ENCODE results near the gene CABP4.

CABP4 gene

DNA sequence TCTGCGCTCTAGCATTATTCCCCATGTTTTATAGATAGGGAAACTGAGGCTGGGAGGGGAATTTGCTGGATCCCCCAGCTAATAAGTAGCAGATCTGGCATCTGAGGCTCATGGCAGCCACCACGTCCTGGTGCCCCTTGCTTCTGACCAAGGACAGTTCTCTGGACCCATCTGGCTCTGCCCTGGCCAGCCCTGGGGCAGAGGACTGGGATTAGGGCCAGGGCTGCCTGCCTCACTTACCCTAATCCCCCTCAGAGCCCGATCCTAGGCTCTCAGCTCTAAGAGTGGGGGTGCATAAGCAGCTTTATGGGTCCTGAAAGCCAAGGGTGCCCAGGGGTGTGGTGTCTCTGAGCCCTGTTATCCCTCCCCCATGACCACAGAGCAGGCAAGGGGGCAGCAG, at the start of gene CABP4:
Gene CABP4, plus strand, starts transcription at position 301 of the 400 bp plus-strand sequence. Its CDS starts 70 bp downstream, at position 371.
- no peak for DNase-seq

DNA sequence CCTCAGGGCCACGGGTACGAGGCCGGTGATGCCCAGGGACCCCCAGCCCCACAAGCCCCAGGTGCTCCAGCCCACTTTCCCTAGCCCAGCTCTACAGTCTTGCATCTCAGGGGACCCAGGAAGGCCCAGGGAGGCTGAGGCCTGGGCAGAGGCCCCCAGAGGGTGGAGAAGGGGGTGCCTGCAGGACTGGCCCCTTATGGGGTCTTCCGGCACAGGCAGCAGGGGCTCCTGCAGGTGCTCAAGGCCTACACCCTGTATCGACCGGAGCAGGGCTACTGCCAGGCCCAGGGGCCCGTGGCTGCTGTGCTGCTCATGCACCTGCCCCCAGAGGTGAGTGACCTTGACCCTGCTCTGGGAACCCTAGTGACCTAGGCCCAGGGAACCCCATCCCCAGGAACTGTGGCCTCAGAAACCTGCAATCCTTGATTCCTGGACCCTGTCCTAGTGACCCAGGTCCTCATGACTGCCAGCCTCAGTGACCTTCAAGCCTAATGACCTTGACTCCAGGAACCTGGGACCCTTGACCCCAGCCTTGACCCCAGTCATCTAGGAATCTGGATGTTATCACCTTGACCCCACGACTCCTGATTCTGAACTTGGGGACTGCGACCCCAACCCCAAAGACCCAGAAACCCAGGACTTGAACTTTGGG, 49.3 kb upstream of the CABP4 start:
- DNase-seq: no peak

DNA sequence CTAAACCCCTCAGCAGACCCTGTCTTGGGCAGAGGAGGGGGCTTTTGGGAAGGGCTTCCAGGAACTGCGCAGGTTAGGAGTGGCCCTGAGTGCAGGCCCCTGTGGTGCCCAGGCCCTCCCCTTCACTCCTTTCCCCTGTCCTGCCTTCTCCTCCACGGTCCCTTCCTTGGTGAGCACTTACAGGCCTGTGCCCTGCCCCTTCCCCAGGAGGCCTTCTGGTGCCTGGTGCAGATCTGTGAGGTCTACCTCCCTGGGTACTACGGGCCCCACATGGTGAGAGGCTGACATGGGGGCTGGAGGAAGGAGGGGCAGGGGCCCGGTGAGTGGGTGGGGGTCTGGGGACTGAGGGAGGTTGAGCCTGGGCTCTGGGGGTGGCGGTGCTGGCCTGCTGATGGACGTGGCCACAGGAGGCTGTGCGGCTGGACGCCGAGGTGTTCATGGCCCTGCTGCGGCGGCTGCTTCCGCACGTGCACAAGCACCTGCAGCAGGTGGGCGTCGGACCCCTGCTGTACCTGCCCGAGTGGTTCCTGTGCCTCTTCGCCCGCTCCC, 48.7 kb upstream of the CABP4 start:
- DNase-seq: no peak

DNA sequence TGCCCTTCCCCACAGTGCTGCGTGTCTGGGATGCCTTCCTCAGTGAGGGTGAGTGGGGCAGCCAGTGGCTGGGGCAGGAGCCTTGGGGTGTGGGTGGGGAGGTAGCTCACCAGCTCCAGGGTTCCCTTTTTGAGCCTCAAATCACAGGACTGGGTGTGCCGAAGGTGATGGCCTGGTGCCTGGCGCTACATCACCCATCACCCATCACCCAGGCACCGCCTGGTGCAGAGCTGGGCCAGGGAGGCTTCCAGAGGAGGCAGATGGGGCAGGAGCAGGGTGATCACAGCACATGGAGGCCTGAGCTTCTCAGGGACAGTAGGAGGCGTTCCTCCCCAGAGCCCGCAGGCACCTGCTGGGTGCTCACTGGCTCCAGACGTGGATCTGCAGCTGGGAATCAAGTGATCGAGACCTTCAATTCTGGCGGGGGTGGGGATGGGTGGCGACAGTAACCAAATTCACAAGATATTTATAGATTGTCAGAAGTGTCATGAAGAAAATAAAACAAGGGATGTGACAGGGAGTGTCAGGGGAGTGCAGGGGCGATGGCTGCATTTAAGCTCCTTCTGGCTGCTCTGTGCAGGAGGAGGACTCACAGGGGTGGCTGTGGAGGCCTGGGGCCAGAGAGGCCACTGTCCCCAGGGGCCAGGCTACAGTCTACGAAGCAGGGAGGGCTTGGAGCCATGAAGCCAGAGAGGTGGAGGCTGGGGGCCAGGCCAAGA, 48.0 kb upstream of the CABP4 start:
- DNase-seq: no peak

DNA sequence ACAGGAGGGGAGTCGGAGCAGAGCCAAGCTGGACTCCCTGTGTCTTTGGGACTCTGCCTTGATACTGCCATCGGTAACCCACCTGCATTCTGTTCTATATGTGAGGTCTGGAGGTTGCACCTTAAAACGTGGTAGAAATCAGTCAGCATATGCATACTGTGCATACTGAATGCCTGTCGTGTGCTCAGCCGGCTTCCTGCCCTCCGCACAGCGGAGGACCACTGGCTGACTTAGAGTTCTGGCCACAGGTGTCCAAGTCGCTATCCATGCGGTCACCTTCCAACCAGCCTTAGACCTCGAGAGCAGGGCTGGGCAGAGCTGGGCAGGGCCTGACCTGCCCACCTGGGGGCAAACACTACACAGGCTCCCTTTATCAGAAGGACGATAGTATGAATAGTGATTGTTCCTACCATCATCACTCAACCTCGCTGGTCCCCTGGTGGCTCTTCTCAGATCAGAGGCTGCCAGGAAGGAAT, 47.4 kb upstream of the CABP4 start:
- no peak for DNase-seq

DNA sequence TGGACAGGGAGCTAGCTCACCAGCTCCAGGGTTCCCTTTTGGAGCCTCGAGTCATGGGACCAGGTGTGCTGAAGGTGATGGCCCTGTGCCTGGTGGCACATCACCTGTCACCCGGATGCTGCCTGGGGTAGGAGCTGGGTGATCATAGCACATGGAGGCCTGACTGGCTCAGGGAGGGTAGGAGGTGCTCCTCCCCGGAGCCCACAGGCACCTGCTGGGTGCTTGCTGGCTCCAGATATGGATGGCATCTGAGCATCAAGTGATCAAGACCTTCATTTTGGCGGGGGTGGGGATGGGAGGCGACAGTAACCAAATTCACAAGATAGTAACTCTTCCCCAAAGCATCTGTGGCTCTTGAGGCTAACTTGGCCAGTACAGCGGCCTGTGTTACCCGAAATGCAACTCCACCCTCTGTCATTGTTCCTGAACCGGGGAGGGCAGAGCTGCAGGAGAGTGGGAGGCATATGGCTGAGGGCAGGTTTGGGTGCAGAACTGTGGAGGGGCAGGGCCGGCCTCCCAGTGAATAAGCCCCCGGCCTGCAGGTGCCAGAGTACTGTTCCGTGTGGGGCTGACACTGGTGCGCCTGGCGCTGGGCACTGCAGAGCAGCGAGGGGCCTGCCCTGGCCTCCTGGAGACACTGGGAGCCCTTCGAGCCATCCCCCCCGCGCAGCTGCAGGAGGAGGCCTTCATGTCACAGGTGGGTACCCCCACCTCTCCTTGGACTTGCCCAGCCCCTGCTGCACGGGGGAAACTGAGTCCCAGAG, 46.5 kb upstream of the CABP4 start:
- DNase-seq: no peak

DNA sequence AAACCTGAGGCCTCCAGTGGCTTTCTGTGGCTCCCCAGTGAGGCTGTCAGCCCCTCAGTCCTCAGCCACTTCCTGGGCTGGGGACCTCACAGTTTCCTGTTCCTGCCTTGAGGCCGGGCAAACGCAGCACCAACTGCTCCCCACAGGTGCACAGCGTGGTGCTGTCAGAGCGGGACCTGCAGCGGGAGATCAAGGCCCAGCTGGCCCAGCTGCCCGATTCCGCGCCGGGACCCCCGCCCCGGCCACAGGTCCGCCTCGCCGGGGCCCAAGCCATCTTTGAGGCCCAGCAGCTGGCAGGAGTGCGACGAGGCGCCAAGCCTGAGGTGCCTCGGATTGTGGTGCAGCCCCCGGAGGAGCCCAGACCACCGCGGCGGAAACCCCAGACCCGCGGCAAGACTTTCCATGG, 45.9 kb upstream of the CABP4 start:
- no peak for DNase-seq

DNA sequence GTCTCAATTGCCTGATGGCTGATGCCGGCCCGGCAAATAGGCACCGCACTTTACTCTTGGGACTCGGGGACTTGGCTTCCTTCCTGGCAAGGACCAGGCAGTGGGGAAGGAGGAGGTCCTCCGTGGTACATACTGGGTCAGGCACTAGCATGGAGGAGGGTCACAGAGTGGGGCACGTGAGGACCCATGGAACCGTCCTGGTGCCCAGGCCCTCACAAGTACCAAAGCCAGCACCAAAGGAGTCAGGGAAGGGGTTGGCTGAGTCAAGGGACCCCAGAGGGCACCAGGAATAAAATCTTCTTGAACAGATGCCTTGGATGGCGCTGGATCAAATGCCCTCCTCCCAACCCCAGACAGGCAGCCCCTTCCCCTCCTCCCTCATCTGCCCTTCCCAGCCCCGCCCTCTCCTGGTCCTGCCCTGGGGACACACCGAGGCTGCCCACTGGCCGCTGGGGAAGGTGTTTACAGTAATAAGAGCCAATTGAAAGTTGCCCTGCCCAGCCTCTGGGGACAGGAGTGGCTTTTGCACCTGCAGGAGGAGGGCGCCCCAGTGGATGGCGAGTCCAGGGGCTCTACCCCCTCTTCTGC, 45.3 kb upstream of the CABP4 start:
- no peak for DNase-seq

DNA sequence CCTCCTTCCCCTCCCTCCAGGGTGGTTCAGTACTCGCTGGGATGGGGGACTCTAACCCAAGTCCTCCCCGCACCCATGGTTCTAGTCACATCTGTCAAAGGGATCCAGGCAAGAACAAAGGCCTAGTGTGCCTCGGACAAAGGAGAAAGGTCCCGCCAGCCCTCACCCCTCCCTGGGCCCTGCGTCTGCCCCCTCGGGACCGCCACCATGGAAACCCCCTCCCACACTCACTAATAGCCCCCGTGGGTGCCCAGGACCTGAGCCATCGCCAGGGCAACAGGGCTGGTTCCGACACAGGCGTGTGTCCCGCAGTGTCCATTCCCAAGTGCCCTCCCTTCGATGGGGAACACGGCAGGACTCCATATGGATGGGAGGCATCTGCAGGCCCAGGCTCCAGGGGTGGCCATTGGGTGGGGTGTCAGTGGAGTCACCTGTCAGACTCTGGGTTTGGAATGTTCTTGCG, 44.8 kb upstream of the CABP4 start:
- DNase-seq: no peak

DNA sequence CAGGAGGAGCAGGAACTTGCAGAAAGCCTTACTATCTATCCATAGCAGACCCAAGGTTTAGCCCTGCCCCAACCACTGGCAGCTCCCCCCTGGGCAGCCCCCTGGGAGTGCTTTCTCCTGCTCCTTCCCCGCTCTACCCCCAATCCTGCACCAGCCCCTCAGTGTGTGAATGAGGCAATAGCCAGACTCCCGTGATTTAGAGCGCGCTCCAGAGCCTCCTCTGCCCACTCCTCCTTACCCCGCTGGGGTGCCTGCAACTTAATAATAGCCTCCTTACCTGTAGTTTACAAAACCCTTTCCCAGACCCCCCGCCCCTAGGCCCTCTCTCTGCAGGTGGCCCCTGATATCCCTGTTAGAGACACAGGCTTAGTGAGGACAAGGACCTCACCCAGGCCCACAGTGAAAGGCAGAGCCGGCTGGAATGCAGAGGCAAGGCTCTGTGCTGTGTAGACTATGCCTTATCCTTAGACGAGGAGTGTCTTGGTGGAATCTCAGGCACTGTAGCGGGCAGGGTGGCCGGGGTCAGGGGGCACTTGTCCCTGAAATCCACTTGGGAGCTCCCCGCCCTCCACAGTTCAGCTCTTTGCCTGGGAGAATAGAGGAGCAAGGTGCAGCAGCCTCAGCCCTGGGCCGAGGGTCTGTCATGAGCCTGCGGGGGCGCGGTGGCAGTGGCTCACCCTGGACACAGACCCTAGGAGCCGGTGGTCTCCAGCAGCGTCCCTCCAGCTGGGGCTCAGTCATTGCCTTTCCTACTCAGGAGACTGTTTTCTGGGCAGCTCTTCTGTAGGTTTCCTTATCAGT, 44.0 kb upstream of the CABP4 start:
- DNase-seq: no peak

DNA sequence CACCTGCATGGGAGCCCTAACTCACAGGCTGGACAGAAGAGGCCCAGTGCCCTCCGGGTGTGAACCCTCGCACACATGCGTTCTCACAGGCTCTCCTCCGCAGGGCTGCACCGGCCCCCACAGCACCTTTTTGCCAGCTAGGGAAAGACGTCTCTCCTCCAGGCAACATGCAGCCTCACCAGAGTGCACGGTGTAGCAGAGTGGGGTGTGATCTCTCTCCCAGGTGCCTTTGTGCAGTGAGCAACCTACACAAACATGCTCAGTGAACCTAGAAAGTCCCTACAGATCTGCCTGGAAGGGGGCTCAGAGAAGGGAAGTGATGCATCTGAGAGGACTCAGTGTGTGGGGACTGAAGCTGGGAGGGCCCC, 43.4 kb upstream of the CABP4 start:
- no peak for DNase-seq

DNA sequence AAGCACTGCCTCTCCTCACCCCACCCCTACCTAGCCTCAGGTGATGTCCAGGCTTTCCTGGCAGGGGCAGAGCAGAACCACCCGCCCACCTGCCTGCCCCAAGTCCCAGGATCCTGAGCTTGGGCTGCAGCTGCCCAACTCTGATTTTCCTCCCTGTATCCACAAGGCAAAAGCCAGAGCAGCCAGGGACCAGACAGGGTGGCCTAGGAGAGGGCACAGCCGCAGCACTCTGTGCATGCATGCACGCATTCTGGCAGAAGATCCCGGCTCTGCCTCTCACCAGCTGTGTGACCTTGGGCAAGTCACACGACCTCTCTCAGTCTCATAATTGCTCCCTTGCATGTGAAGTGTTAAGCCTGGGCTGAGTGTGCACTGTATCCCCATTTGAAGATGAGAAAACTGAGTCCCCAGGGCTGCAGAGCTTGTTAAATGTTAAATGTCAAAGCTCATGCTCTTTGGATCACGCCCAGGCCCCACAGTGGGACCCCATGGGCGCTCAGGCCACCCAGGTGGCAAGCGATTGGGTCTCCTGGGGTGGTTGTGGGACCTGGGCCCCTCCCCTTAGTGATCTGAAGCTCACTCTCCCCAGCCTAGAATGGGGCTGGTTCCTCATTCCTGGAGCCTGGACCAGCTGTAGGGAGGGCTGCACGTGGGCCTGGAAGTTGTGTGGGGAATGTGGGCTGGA, 42.5 kb upstream of the CABP4 start:
- DNase-seq: no peak

DNA sequence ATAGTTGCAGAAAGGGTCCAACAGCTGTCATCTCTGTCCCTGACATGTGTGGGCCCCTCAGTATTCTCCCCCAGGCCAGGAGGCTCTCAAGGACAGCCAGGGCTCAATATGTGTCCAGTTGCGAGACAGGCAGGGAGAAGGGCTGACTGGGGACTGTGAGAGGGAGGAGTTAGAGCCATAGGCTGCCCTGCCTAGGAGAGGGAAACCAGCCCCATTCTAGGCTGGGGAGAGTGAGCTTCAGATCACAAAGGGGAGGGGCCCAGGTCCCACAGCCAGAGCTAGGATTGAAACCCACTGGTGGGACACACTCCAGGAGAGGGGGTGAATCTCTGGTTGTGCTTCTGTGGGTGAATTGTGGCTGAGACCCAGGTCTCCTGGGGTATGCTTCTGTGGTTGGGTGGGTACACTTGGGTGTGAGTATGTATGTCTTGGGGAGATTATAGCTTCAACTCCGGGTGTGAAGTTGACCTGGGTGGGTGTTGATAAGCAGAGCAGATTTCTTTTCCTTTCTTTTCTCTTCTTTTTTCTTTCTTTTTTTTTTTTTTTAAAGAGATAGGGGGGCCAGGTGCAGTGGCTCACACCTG, 41.8 kb upstream of the CABP4 start:
- DNase-seq: no peak

DNA sequence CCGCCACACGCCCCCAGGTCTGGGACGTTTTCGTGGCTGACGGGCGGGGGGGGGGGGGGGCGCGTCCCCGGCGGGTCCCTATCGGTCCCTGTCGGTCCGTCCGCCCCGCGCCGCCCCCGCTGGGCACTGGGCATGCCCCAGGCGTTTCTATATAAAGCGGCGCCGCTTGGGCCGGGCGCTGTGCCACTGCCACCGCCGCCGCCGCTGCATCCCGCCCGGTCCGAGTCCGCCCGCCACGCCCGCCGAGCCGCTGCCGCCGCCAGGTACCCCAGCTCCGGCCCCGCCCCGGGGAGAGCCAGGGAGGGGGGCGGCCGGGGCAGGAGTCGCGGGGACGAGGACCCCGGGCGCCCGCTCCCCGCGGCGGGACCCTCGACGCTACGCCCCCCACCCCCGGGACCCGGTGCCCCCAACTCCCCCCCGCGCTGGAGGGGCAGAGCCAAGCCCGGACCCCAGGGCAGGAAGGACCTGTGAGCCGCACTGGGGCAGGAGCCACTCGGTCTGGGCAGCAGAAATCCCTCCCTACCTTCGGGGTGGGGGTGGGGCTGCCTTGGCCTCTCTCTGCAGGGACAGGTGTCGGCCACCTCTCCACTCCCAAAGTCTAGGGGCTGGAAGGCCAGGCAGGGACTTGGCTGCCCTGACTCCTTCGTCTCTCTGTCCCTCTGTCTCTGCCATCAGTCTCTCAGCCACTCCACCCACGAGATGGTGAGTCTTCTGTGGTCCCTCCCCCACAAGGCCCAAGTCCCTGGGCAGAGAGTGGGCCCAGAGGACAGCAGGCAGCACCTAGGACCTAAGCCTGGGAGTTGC, 39.5 kb upstream of the CABP4 start, which contains the start of gene CARNS1:
Gene CARNS1, plus strand, starts transcription at position 178 of the 804 bp plus-strand sequence. Its CDS starts 522 bp downstream, at position 700.
- DNase-seq: peak; percentile 18

DNA sequence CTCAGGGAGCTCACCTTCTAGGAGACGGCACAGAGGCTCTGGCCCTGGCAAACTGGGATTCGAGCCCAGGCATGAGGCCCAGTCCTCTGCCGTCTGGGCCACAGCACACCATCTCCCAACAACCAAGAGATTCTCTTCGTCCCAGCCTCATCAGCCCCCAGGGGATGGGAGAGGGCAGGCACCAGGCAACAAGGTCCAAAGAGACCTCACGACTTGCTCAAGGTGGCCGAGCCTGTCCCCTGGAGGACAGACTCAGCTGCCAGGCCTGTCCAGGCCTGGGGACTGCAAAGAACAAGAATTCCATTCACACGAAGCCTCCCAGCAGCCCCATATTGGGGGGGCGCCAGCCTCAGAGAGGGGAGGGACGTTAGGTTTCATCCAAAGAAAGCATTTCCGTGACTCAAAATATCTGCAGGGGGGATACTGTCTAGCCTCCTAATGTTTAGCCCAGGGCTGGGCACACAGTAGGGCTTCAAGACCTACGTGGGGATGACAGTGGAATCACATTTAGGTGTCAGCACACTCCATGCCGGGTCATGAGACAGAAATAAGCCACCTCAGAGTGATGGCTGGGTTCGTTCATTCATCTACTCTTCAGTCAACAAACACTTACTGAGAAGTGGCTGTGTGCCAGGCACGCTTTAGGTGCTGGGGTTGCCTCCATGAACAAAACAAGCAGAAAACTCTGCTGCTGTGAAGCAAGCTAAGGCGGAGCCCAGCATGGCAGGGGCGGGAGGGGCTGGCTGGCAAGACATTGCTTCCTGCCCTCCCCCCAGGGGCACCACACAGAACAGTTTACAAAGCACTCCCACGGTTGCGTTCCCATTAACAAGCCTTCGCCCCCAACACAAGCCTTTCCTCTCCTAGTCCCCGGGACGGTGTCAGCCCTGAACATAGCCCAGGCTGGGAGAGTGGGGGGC, 38.5 kb upstream of the CABP4 start:
- peak; percentile 80 for DNase-seq

DNA sequence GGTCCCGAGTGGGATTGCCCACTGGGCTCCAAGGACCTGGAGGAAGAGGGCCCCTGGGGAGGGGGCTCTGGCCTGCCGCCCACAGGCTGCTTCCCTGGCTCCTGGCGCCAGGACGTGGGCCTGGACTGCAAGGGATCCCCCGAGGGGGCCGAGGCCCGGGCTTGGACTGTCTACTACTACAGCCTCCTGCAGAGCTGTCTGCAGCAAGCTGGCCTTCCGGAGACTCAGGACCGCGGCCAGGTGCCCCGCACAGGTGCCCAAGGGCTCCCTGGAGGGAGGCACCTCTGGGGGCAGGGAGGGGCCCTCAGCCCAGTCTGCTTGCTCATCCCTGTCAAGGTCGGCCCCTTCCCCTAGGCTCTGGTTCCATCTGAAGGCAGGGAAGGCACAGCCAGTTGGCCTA, 37.7 kb upstream of the CABP4 start:
- no peak for DNase-seq

DNA sequence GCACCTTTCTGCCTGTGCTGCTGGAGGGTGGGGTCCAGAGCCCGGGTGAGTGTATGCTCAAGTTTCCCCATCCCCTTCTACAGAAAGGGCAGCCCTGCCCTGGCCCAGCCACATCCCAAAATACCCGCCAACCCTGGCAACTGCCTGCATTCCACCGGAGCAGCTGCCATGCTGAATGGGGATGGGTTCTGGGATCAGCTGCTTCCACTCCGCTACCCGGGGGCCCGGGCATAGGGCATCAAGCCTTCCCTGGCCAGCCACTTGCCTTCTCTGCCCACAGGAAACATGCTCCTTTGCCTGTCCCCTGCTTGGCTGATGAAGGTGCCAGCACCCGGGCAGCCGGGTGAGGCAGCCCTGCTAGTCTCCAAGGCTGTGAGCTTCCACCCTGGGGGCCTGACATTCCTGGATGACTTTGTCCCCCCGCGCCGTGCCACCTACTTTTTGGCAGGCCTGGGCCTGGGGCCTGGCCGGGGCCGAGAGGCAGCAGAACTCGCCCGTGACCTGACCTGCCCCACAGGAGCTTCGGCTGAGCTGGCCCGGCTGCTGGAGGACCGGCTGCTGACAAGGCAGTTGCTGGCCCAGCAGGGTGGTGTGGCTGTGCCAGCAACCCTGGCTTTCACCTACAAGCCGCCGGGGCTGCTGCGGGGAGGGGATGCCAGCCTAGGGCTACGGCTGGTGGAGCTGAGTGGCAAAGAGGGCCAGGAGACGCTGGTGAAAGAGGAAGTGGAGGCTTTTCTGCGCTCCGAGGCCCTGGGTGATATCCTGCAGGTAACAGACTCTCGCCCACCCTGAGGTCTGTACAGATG, 36.5 kb upstream of the CABP4 start:
- no peak for DNase-seq
